ENCODE data around the gene PMFBP1. TPM values are rescaled to one million over a fixed set of nuclear protein-coding genes. Genes with fewer than 3 reads are reported as not detected.

Gene PMFBP1
- total RNA-seq, 1 experiment from 2014 or later, result 0.56 TPM

GRCh38 chr16:72210555-72210954 is 38.6 kb upstream of the PMFBP1 start:
- Histone ChIP-seq H2AFZ (ENCODE audit: low read length) (no peak overlapping the region), H3K36me3 (ENCODE audit: insufficient read depth, low read length) (no peaks in the 10 kb centered on the region), H3K79me2 (ENCODE audit: low read length) (no peaks in the 10 kb centered on the region), H3K27me3 (ENCODE audit: low read length) (no peaks in the 10 kb centered on the region), H3K9ac (ENCODE audit: low read length) (no peak overlapping the region), H3K9me3 (ENCODE audit: low read length) (no peaks in the 10 kb centered on the region), H4K20me1 (ENCODE audit: insufficient read depth, low read depth, low read length) (no peaks in the 10 kb centered on the region), H3K4me3 (ENCODE audit: low read length) (no peak overlapping the region), H3K4me2 (ENCODE audit: low read depth, low read length, poor library complexity, severe bottlenecking) (no peak overlapping the region), H3K4me1 (ENCODE audit: low read length) (no peaks in the 10 kb centered on the region), H3K9me2 (replicated peaks; ENCODE audit: insufficient read depth, low read length) (no peaks in the 10 kb centered on the region), H3K27ac (ENCODE audit: low read length) (no peak overlapping the region)
- DNase-seq, result no peak

GRCh38 chr16:72210072-72210471 is 38.1 kb upstream of the PMFBP1 start:
- H3K27ac ChIP-seq (ENCODE audit: low read length), result no peak overlapping the region
- H3K4me1 ChIP-seq (ENCODE audit: low read length), result no peaks in the 10 kb centered on the region
- no peak overlapping the region for H3K4me3 ChIP-seq (ENCODE audit: low read length)
- H4K20me1 ChIP-seq (ENCODE audit: insufficient read depth, low read depth, low read length), result no peaks in the 10 kb centered on the region
- DNase-seq, result no peak
- no peak overlapping the region for H2AFZ ChIP-seq (ENCODE audit: low read length)
- H3K9ac ChIP-seq (ENCODE audit: low read length), result no peak overlapping the region
- H3K9me2 ChIP-seq (replicated peaks; ENCODE audit: insufficient read depth, low read length), result no peaks in the 10 kb centered on the region
- no peak overlapping the region for H3K4me2 ChIP-seq (ENCODE audit: low read depth, low read length, poor library complexity, severe bottlenecking)
- no peaks in the 10 kb centered on the region for H3K9me3 ChIP-seq (ENCODE audit: low read length)
- H3K79me2 ChIP-seq (ENCODE audit: low read length), result no peaks in the 10 kb centered on the region
- H3K27me3 ChIP-seq (ENCODE audit: low read length), result no peaks in the 10 kb centered on the region
- H3K36me3 ChIP-seq (ENCODE audit: insufficient read depth, low read length), result no peaks in the 10 kb centered on the region

DNA sequence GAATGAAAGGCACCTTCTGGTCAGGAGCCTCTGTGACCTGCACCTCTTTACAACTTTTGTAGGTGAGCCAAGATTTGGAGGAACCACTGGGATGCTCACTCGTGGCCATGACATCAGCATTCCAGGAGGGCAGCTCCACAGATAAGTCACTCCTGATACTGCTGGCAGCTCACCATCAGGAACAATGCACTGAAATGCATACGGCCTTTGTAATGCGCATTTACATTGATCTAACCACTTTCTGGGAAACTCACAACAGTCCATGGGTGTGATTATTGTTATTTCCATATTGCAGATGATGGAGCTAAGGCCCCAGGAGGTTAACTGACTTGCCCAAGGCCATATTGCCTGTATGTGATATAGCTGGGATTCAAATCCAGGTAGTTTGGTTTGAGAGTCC is 34.3 kb upstream of the PMFBP1 start:
- H3K27me3 ChIP-seq (ENCODE audit: low read length), result no peaks in the 10 kb centered on the region
- H3K27ac ChIP-seq (ENCODE audit: low read length), result no peak overlapping the region
- no peak overlapping the region for H3K4me3 ChIP-seq (ENCODE audit: low read length)
- H3K9ac ChIP-seq (ENCODE audit: low read length), result no peak overlapping the region
- no peak overlapping the region for H3K4me2 ChIP-seq (ENCODE audit: low read depth, low read length, poor library complexity, severe bottlenecking)
- DNase-seq, result no peak
- H4K20me1 ChIP-seq (ENCODE audit: insufficient read depth, low read depth, low read length), result no peaks in the 10 kb centered on the region
- no peak overlapping the region for H2AFZ ChIP-seq (ENCODE audit: low read length)
- no peaks in the 10 kb centered on the region for H3K9me3 ChIP-seq (ENCODE audit: low read length)
- H3K36me3 ChIP-seq (ENCODE audit: insufficient read depth, low read length), result no peaks in the 10 kb centered on the region
- no peaks in the 10 kb centered on the region for H3K9me2 ChIP-seq (replicated peaks; ENCODE audit: insufficient read depth, low read length)
- H3K4me1 ChIP-seq (ENCODE audit: low read length), result no peaks in the 10 kb centered on the region
- H3K79me2 ChIP-seq (ENCODE audit: low read length), result no peaks in the 10 kb centered on the region

DNA sequence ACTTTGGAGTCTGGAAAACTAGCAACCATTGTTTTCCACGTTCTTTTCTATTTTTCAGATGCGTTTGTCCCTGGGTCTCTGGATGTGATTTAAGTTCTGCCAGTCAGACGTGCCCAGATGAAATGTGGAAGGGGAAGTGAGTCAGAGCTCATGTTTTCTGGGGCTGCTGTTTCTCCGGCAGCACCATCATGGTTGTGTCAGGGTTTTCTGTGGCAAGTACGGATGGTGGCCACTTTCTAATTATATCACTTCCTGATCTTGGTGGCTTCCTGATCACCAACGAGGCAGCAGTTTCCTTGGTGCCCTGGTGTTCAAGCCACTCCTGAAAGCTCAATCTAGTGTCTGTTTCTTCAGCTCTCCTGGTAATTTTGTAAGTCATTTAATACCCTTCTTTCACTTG is 31.4 kb upstream of the PMFBP1 start:
- H3K79me2 ChIP-seq (ENCODE audit: low read length), result no peaks in the 10 kb centered on the region
- H3K4me3 ChIP-seq (ENCODE audit: low read length), result no peak overlapping the region
- H3K4me1 ChIP-seq (ENCODE audit: low read length), result no peaks in the 10 kb centered on the region
- no peaks in the 10 kb centered on the region for H3K27me3 ChIP-seq (ENCODE audit: low read length)
- H3K27ac ChIP-seq (ENCODE audit: low read length), result no peak overlapping the region
- no peak for DNase-seq
- no peaks in the 10 kb centered on the region for H3K36me3 ChIP-seq (ENCODE audit: insufficient read depth, low read length)
- no peaks in the 10 kb centered on the region for H4K20me1 ChIP-seq (ENCODE audit: insufficient read depth, low read depth, low read length)
- no peaks in the 10 kb centered on the region for H3K9me3 ChIP-seq (ENCODE audit: low read length)
- no peaks in the 10 kb centered on the region for H3K9me2 ChIP-seq (replicated peaks; ENCODE audit: insufficient read depth, low read length)
- no peak overlapping the region for H3K9ac ChIP-seq (ENCODE audit: low read length)
- no peak overlapping the region for H3K4me2 ChIP-seq (ENCODE audit: low read depth, low read length, poor library complexity, severe bottlenecking)
- no peak overlapping the region for H2AFZ ChIP-seq (ENCODE audit: low read length)

DNA sequence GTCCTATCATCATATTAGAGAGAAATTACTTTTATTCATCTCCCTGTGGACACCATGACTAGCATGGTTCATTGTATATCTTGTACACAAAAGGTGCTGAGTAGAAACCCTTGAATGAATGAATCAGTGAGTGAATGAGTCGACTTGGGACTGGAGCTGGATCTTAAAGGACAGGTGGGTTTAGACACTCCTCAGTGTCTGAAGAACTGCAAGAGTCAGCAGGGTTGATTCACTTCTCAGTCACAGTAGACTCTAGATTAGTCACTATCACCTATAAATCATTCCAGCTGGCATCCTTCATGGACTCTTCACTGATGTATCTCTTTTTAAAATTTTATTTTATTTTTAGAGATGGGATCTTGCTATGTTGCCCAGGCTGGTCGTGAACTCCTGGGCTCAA is 30.1 kb upstream of the PMFBP1 start:
- Histone ChIP-seq H3K36me3 (ENCODE audit: insufficient read depth, low read length) (no peaks in the 10 kb centered on the region), H3K9me2 (replicated peaks; ENCODE audit: insufficient read depth, low read length) (no peaks in the 10 kb centered on the region), H3K9ac (ENCODE audit: low read length) (no peak overlapping the region), H3K27me3 (ENCODE audit: low read length) (no peaks in the 10 kb centered on the region), H3K79me2 (ENCODE audit: low read length) (no peaks in the 10 kb centered on the region), H3K9me3 (ENCODE audit: low read length) (no peaks in the 10 kb centered on the region), H3K27ac (ENCODE audit: low read length) (no peak overlapping the region), H3K4me1 (ENCODE audit: low read length) (no peaks in the 10 kb centered on the region), H2AFZ (ENCODE audit: low read length) (no peak overlapping the region), H3K4me3 (ENCODE audit: low read length) (no peak overlapping the region), H4K20me1 (ENCODE audit: insufficient read depth, low read depth, low read length) (no peaks in the 10 kb centered on the region), H3K4me2 (ENCODE audit: low read depth, low read length, poor library complexity, severe bottlenecking) (no peak overlapping the region)
- no peak for DNase-seq

DNA sequence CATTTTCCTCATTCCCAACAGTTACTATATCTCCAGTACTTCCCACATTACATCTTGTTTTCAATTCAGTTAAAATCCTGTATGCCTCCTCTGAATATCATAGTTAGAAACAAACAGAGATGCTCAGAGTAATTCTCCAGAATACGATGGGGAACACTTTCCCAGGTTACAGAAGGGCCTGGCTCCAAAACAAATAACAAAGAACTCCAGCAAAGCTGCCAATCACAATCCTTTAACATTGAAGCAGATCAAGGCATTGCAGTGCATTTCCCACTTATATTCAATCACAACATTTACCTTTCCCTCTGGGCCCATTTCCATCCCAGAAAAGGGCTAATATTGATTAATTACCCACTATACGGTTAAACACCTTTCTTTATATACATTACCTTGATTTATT is 29.4 kb upstream of the PMFBP1 start:
- H3K27me3 ChIP-seq (ENCODE audit: low read length), result no peaks in the 10 kb centered on the region
- H3K79me2 ChIP-seq (ENCODE audit: low read length), result no peaks in the 10 kb centered on the region
- no peak overlapping the region for H2AFZ ChIP-seq (ENCODE audit: low read length)
- H3K4me1 ChIP-seq (ENCODE audit: low read length), result no peaks in the 10 kb centered on the region
- H3K36me3 ChIP-seq (ENCODE audit: insufficient read depth, low read length), result no peaks in the 10 kb centered on the region
- no peak overlapping the region for H3K27ac ChIP-seq (ENCODE audit: low read length)
- no peak overlapping the region for H3K9ac ChIP-seq (ENCODE audit: low read length)
- H3K4me3 ChIP-seq (ENCODE audit: low read length), result no peak overlapping the region
- no peaks in the 10 kb centered on the region for H4K20me1 ChIP-seq (ENCODE audit: insufficient read depth, low read depth, low read length)
- no peaks in the 10 kb centered on the region for H3K9me2 ChIP-seq (replicated peaks; ENCODE audit: insufficient read depth, low read length)
- no peaks in the 10 kb centered on the region for H3K9me3 ChIP-seq (ENCODE audit: low read length)
- DNase-seq, result no peak
- no peak overlapping the region for H3K4me2 ChIP-seq (ENCODE audit: low read depth, low read length, poor library complexity, severe bottlenecking)

DNA sequence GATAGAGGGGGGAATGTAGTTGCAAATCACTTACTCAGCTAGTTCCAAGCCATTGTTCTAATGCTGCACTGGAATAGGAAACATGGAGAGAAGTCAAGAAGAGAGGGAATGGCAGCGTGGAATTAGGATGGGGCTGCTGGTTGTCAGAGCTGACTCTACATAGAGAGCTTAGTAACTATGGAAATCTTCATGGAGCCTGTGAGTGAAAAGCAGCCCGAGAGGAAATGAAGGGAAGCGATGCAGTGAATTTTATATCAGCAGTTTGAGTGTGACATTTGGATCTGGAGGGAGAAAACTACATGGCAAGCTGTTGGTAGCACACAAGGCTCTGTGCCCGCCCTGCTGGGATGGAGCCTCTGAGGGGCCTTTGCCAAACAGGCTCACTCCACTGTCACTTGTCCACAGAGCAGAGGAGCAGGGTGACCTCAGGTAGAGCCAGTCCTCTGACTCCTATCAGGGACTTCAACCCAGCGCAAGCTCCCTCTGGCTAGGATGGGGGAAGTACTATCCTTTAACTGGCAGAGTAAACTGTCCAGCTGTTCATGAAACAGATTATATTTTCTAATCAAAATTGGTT is 27.9 kb upstream of the PMFBP1 start:
- Histone ChIP-seq H2AFZ (ENCODE audit: low read length) (no peak overlapping the region), H3K4me3 (ENCODE audit: low read length) (no peak overlapping the region), H4K20me1 (ENCODE audit: insufficient read depth, low read depth, low read length) (0 out of 2 replicates have a peak, but pooled peaks cover 2% of the 10 kb centered on the region), H3K27me3 (ENCODE audit: low read length) (no peaks in the 10 kb centered on the region), H3K36me3 (ENCODE audit: insufficient read depth, low read length) (no peaks in the 10 kb centered on the region), H3K9me3 (ENCODE audit: low read length) (no peaks in the 10 kb centered on the region), H3K9me2 (replicated peaks; ENCODE audit: insufficient read depth, low read length) (no peaks in the 10 kb centered on the region), H3K9ac (ENCODE audit: low read length) (no peak overlapping the region), H3K79me2 (ENCODE audit: low read length) (no peaks in the 10 kb centered on the region), H3K27ac (ENCODE audit: low read length) (no peak overlapping the region), H3K4me2 (ENCODE audit: low read depth, low read length, poor library complexity, severe bottlenecking) (no peak overlapping the region), H3K4me1 (ENCODE audit: low read length) (no peaks in the 10 kb centered on the region)
- DNase-seq, result no peak

DNA sequence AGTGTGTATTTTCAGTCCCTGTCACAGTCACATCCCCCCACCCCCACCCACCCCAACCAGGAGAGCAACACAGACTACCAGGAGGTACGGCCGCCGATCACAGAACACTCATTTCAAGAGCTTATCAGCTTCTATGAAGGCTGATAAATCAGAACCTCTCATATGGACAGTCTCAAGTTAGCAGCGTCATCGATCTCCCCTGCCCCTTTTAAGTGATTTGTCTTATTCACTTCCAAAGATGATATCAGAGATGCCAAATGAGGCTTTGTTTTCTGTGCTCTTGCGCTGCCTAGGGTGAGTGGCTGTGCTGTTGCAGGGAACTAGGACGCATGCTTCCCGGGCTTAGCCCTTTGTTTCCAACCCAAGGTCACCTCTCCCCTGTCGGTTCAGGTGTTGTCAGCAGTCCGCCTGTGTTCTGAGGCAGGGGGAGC is 26.8 kb upstream of the PMFBP1 start:
- H3K4me2 ChIP-seq (ENCODE audit: low read depth, low read length, poor library complexity, severe bottlenecking), result no peak overlapping the region
- no peaks in the 10 kb centered on the region for H3K36me3 ChIP-seq (ENCODE audit: insufficient read depth, low read length)
- no peak overlapping the region for H3K27ac ChIP-seq (ENCODE audit: low read length)
- no peaks in the 10 kb centered on the region for H3K9me2 ChIP-seq (replicated peaks; ENCODE audit: insufficient read depth, low read length)
- no peak overlapping the region for H3K9ac ChIP-seq (ENCODE audit: low read length)
- no peaks in the 10 kb centered on the region for H3K27me3 ChIP-seq (ENCODE audit: low read length)
- H3K9me3 ChIP-seq (ENCODE audit: low read length), result no peaks in the 10 kb centered on the region
- no peaks in the 10 kb centered on the region for H3K4me1 ChIP-seq (ENCODE audit: low read length)
- no peak overlapping the region for H3K4me3 ChIP-seq (ENCODE audit: low read length)
- H2AFZ ChIP-seq (ENCODE audit: low read length), result no peak overlapping the region
- no peaks in the 10 kb centered on the region for H3K79me2 ChIP-seq (ENCODE audit: low read length)
- 0 out of 2 replicates have a peak, but pooled peaks cover 3% of the 10 kb centered on the region for H4K20me1 ChIP-seq (ENCODE audit: insufficient read depth, low read depth, low read length)
- no peak for DNase-seq
